GM18502 (cell line): Measurements from ENCODE around the gene LGALS3.

Experiments
- ATAC-seq: cut with Tn5 transposase; IDR thresholded peaks from one replicate; pipeline ENCODE4 v1.9.1; 2021; ENCODE audit warnings: mild to moderate bottlenecking; ENCODE audit not compliant: unreplicated experiment, poor library complexity

LGALS3 gene

GRCh38 chr14:55111122-55111708 lies 17.8 kb upstream of the LGALS3 start:
- ATAC-seq: no peak

DNA sequence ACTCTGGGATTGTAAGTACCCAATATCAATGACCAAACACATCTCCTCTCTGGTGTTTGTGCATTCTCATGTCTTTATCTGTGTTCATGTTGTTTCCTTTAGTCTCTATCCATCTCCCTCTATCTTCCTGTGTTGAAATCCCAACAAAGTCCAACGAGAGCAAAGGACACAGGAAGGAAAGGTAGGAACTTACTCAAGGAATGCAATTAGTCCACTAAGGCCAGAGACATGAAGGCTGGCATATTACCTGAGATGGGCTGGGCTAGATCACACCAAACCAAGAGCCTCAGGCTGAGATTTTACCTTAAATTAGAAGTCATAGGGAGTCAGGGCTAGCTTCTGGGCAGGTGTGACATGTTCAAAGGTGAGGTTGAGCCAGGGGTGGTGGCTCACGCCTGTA lies 14.3 kb upstream of the LGALS3 start:
- no peak for ATAC-seq

GRCh38 chr14:55115460-55115859 lies 13.6 kb upstream of the LGALS3 start:
- ATAC-seq: no peak

- ATAC-seq: no peak
Observed at GRCh38 chr14:55115861-55116245, 13.2 kb upstream of the LGALS3 start.

DNA sequence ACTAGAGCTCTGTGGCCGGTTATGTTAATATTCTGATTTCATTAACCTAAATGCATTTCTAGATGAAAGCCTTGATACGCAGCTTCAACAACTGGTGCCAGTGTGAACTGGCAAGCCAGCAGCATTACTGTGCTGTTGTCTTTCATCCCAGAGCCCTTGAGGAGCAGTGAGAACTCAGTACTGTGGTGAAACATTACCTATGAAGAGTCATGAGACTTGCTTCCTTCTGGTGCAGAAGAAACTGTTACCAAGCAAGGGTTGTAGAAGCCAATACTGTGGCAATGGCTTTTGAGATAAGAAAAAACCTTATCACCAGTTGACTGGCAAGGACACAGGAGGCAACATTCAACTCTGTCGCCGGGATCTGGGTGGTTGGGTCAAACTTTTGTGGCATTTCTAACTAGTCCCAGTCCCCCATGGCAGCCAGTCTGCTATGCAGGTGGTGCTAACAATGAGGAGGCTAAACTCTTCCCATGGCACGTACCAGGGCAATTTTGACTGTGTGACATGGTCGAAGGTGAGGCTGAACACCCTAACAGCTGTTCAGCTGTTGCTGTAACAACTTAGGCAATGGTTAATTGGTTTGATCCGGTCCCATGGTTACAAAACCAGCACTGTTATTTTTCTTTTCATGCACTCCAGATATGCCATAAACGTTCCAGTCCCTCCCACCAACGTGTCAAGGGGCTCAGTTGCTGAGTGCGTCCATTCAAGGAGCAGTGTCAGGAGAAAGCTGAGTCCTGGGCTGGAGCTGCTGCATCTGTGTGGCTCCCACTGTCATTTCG lies 12.6 kb upstream of the LGALS3 start:
- no peak for ATAC-seq

- ATAC-seq: no peak
Observed at GRCh38 chr14:55117803-55118441, 11.1 kb upstream of the LGALS3 start.

- no peak for ATAC-seq
Observed at GRCh38 chr14:55118761-55119160, 10.3 kb upstream of the LGALS3 start.

DNA sequence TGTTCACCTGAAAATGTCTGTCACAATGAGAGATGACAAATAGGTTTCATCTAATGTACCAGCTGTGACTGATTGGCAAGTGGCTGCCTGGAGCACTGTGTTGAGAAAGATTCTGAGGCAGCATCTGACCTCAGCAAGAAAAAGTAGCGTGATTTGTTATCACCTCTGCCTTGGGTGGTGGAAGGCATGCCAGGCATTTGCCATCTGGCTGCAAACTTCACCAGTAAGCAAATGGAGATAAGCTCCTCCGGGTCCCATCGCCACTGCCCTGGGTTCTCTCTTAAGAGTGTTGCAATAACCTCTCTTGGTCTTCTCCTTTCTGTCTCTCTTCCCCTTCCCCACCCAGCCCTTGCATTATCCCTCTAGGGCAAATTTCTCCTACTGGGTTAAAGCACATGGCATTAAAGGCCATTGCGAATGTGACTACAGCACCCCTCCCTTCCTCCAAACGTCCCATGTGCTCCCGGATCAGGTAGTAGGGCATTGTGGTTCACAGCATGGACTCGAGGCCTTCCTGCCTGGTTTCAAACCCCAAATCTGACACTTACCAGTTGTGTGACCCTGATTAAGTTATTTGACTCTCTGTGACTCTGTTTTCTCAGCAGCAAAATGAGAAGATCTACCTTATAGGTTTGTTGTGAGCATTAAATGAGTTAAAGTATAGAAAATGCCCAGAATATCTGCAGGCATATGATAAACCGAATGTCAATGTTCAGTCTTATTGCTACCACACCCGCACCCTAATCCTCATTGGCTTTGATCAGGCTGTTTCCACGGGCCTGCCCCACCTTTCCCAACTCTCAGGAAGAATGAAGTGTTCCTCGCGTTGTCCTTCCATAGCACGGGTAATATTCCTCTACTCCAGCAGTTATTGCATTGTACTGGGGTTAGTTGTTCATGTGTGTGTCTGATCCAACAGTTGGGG lies 8.2 kb upstream of the LGALS3 start:
- ATAC-seq: no peak

GRCh38 chr14:55121628-55122439 lies 7.2 kb upstream of the LGALS3 start:
- no peak for ATAC-seq

GRCh38 chr14:55122440-55122986 lies 6.5 kb upstream of the LGALS3 start:
- ATAC-seq: no peak

GRCh38 chr14:55123101-55123500 lies 6.0 kb upstream of the LGALS3 start:
- no peak for ATAC-seq

GRCh38 chr14:55123852-55124639 lies 5.0 kb upstream of the LGALS3 start:
- no peak for ATAC-seq

DNA sequence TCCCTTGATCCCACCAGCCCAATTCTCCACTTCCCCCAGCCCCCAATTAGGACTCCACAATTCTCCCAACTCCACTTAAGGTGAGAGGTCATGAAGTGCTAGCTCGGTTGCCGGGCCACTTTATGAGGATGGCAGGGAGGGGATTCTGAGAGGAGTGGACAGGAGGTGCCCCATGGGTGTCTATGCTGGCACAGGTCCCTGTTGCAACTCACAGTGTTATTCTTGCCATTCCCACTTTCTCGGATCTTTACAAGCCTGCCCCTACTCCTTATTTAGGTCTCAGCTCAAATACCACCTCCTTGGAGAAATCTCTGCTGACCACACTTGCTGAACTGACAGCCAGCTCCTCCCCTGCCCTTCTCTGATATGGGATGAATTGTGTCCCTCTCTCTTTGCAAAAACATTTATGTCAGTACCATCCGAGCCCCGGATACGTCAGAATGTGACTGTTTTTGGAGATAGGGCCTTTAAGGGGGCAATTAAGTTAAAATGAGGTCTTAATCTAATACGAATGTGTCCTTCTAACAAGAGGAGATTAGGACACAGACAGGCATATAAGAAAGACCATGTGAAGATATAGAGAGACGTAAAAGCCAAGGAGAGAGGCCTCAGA lies 4.2 kb upstream of the LGALS3 start:
- no peak for ATAC-seq

- no peak for ATAC-seq
Observed at GRCh38 chr14:55125403-55125802, 3.6 kb upstream of the LGALS3 start.

GRCh38 chr14:55126034-55126433 lies 3.0 kb upstream of the LGALS3 start:
- ATAC-seq: no peak

- ATAC-seq: no peak
Observed at GRCh38 chr14:55126932-55127459, 2.1 kb upstream of the LGALS3 start.

GRCh38 chr14:55127460-55127951 lies 1.5 kb upstream of the LGALS3 start:
- no peak for ATAC-seq
